Gastrocnemius medialis (tissue), 4 donors: ENCODE results near the gene HECTD4. TPM values are rescaled to one million over a fixed set of nuclear protein-coding genes. Genes with fewer than 3 reads are reported as not detected.
"Not testable (repeated sequence)": the region's sequence is repeated elsewhere in the genome, so short reads cannot be mapped to it uniquely, and the experiment has no call there.

Source experiments
- ATAC-seq, 2 donors: fragments of 150-250 bp; one replicate each; pipeline ENCODE4 v1.9.1; 2016
- DNase-seq, 2 donors: peaks; one replicate each; pipeline ENCODE4 v3.0.0-alpha.2; 2019
- H3K27ac ChIP-seq, 4 donors: fragments of 200-600 bp; sonication (generic); 1 replicate in 1 of 4; 2 replicates in 3 of 4; pipeline ENCODE4 v1.5.1; 2016 to 2018; ENCODE audit warnings: mild to moderate bottlenecking in 2 of 4, moderate library complexity in 1 of 4
- H3K27me3 ChIP-seq, 3 donors: fragments of 200-600 bp; sonication (generic) in 2 of 3; 1 replicate in 1 of 3; 2 replicates in 2 of 3; pipeline versions ENCODE4 v1.5.1 to v1.6.0; 2016 to 2019; ENCODE audit warnings: mild to moderate bottlenecking in 1 of 3, moderate library complexity in 1 of 3
- H3K36me3 ChIP-seq, 2 donors: fragments of 200-600 bp; sonication (generic) in 1 of 2; one replicate each; pipeline ENCODE4 v1.5.1; 2017 to 2018
- H3K4me1 ChIP-seq, 2 donors: fragments of 200-600 bp; sonication (generic) in 1 of 2; one replicate each; pipeline ENCODE4 v1.5.1; 2016 to 2017; ENCODE audit warnings: mild to moderate bottlenecking in 2 of 2
- H3K4me3 ChIP-seq, 4 donors: fragments of 200-600 bp; sonication (generic) in 3 of 4; 1 replicate in 1 of 4; 2 replicates in 3 of 4; pipeline ENCODE4 v1.5.1; 2016 to 2019; ENCODE audit warnings: mild to moderate bottlenecking in 2 of 4
- H3K9me3 ChIP-seq, 3 donors: fragments of 200-600 bp; sonication (generic) in 2 of 3; 1 replicate in 1 of 3; 2 replicates in 2 of 3; pipeline ENCODE4 v1.5.1; 2016 to 2019
- POLR2A ChIP-seq, 2 donors: fragments of 450-650 bp; IDR thresholded peaks; one replicate each; pipeline ENCODE4 v1.6.1; 2017; ENCODE audit warnings: antibody characterized with exemption in 2 of 2, mild to moderate bottlenecking in 2 of 2, moderate library complexity in 2 of 2
- in situ Hi-C, 4 donors: fragments of 200-750 bp; cut with MboI; loops; one replicate each; pipeline versions ENCODE4 v1.15.0 to v1.8.0; 2017; ENCODE audit warnings: low sequenced_read_pairs in 4 of 4
- intact Hi-C: fragments of 100-400 bp; cut with DNase I; formaldehyde crosslinking; loops from one replicate; pipeline ENCODE4 v1.15.1; 2023; ENCODE audit warnings: low total_unique reads
- total RNA-seq, 4 donors: library from RNA; depleted of rRNA; stranded (reverse); fragments of >200 nt; gene quantifications; one replicate each; pipeline versions ENCODE4 v1.1.0 to v1.2.3, GENCODE V29; 2016
- TF ChIP-seq, protein P1 (sequence below), 5 experiments: fragments of 450-650 bp in 3 of 5; fragments of 200-600 bp in 2 of 5; sonication (generic) in 2 of 5; IDR thresholded peaks in 4 of 5; conservative IDR thresholded peaks in 1 of 5; 1 replicate in 4 of 5; 2 replicates in 1 of 5; pipeline ENCODE4 v1.5.1; 2016 to 2019; ENCODE audit warnings: antibody characterized with exemption in 5 of 5, mild to moderate bottlenecking in 3 of 5, moderate library complexity in 3 of 5

HECTD4 gene
- total RNA-seq, 4 donors from 2014 or later = 12.9 to 23.3 (median 16.8) TPM

DNA sequence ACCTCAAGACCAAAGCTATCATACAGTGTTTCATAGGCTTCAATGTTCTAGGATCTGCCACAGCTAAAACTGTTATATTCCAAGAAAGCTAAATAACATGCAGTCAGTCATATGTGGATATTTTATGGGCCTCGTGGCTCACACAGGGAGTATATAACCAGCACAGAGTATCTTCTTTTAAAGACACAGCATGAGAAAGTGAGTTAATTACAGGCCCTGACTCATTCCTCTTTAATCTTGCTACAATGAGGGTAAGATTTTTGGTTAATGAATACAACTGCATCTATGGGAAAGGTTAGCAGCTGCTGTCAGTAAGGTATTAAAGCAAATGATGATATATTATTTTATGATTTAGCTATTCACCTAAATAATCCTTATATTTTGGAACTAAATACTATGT is 145.8 kb downstream of the HECTD4 start:
- DNase-seq = no peak
- Histone ChIP-seq H3K4me1 (no peaks in the 10 kb centered on the region), H3K27me3 (no peaks in the 10 kb centered on the region), H3K36me3 (peaks cover 0 to 91% of the 10 kb centered on the region in 2 donors), H3K9me3 (no peaks in the 10 kb centered on the region), H3K27ac (no peak overlapping the region), H3K4me3 (no peak overlapping the region)
- TF ChIP-seq, protein P1, sequence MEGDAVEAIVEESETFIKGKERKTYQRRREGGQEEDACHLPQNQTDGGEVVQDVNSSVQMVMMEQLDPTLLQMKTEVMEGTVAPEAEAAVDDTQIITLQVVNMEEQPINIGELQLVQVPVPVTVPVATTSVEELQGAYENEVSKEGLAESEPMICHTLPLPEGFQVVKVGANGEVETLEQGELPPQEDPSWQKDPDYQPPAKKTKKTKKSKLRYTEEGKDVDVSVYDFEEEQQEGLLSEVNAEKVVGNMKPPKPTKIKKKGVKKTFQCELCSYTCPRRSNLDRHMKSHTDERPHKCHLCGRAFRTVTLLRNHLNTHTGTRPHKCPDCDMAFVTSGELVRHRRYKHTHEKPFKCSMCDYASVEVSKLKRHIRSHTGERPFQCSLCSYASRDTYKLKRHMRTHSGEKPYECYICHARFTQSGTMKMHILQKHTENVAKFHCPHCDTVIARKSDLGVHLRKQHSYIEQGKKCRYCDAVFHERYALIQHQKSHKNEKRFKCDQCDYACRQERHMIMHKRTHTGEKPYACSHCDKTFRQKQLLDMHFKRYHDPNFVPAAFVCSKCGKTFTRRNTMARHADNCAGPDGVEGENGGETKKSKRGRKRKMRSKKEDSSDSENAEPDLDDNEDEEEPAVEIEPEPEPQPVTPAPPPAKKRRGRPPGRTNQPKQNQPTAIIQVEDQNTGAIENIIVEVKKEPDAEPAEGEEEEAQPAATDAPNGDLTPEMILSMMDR (IDR thresholded peaks at IDR 0.05 in 4 of 5, conservative IDR thresholded peaks at IDR 0.05 in 1 of 5) = no peak
- no peak for TF ChIP-seq POLR2A (IDR thresholded peaks at IDR 0.05)
- intact Hi-C loops (no loop called here), in situ Hi-C loops (loop anchor here in 1 of 4 donors (25.0 kb wide), 1 partner anchor 174 kb away; no protein-coding TSS in a partner anchor)
- no peak for ATAC-seq

DNA sequence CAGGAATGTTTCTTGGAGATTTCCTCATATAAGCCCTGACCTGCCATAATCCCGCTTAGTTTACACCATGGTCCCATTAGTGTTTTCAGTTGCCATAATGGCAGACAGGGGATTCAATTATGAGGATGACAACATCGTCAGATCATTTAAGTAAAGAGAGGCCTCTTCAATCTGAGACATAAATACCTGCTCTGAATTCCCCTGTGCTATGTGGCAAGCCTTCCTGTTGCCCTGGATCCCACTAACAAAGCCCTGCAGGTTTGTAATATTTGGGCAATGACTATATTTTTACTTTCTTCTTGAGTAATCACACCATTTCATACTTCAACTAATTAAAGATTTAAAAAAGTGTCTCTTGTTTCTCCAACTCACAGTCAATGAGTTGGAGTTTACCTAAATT is 147.9 kb downstream of the HECTD4 start:
- Histone ChIP-seq H3K4me3 (no peak overlapping the region), H3K36me3 (peaks cover 3 to 91% of the 10 kb centered on the region in 2 donors), H3K27ac (no peak overlapping the region), H3K27me3 (no peaks in the 10 kb centered on the region), H3K4me1 (no peaks in the 10 kb centered on the region), H3K9me3 (no peaks in the 10 kb centered on the region)
- intact Hi-C loops (no loop called here), in situ Hi-C loops (loop anchor here in 1 of 4 donors (25.0 kb wide), 1 partner anchor 172 kb away; no protein-coding TSS in a partner anchor)
- ATAC-seq (no peak), DNase-seq (no peak)
- no peak for TF ChIP-seq POLR2A (IDR thresholded peaks at IDR 0.05)
- TF ChIP-seq, protein P1 (IDR thresholded peaks at IDR 0.05 in 4 of 5, conservative IDR thresholded peaks at IDR 0.05 in 1 of 5) = no peak

DNA sequence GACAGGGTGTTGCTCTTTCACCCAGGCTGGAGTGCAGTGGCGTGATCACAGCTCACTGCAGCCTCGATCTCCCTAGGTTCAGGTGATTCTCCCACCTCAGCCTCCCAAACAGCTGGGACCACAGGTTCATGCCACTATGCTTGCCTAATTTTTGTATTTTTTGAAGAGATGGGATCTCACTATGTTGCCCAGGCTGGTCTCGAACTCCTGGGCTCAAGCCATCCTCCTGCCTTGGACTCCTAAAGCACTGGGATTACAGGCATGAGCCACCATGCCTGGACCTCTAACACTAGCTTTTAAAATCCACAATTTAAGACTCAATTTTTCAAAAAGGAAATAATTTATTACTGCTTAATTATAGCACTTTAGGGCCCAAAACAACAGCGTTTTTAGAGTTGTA is 149.0 kb downstream of the HECTD4 start:
- Histone ChIP-seq H3K9me3 (no peaks in the 10 kb centered on the region), H3K27ac (no peak overlapping the region), H3K4me3 (no peak overlapping the region), H3K4me1 (no peaks in the 10 kb centered on the region), H3K27me3 (no peaks in the 10 kb centered on the region), H3K36me3 (peaks cover 3 to 87% of the 10 kb centered on the region in 2 donors)
- no peak for ATAC-seq
- no peak for DNase-seq
- in situ Hi-C loops (loop anchor here in 1 of 4 donors (25.0 kb wide), 1 partner anchor 171 kb away; no protein-coding TSS in a partner anchor), intact Hi-C loops (no loop called here)
- TF ChIP-seq, protein P1 (IDR thresholded peaks at IDR 0.05 in 4 of 5, conservative IDR thresholded peaks at IDR 0.05 in 1 of 5) = no peak
- TF ChIP-seq POLR2A (IDR thresholded peaks at IDR 0.05) = no peak

DNA sequence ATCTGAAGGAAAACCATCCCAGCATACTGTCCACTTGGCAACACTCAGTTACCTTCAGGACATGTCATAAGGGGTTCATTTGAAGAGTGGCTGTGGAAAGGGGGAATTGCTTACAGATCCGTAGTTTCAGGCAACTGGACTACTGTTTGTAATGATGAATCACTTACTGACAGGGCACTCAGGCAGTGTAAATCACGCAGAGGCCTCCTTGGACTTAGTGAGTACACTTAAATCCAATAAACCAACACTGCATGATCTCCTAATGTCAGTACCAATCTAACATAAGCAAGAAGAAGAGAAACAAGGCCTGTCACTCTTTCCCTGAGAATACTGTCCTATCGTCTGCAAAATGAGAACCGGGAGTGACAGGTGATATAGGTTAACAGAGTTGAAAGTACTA is 152.1 kb downstream of the HECTD4 start:
- intact Hi-C loops (no loop called here), in situ Hi-C loops (loop anchor here in 1 of 4 donors (25.0 kb wide), 1 partner anchor 168 kb away; no protein-coding TSS in a partner anchor)
- H3K27ac ChIP-seq = no peak overlapping the region
- H3K27me3 ChIP-seq = no peaks in the 10 kb centered on the region
- no peaks in the 10 kb centered on the region for H3K9me3 ChIP-seq
- no peak overlapping the region for H3K4me3 ChIP-seq
- H3K4me1 ChIP-seq = no peaks in the 10 kb centered on the region
- peaks cover 5 to 84% of the 10 kb centered on the region in 2 donors for H3K36me3 ChIP-seq
- TF ChIP-seq POLR2A (IDR thresholded peaks at IDR 0.05) = no peak
- TF ChIP-seq, protein P1 (IDR thresholded peaks at IDR 0.05 in 4 of 5, conservative IDR thresholded peaks at IDR 0.05 in 1 of 5) = no peak
- ATAC-seq = no peak
- DNase-seq = no peak

DNA sequence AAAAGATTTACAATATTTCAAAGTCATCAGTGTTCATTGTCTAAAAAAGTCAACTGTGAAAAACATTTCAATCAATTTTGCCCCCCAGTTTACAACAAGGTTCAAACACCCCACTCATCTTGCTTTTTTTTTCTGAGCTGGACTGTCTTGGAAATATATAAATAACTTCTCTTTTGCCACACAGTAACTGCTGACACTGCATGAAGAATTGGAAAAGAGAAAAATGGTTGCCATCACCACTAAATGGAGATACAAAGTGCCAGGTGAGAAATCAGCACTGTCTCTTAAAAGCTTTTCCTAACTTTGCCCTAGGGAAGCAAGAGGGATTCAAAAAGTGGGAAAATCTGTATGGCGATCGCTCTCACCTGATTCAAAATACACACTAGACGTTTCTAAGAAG is 155.5 kb downstream of the HECTD4 start:
- Histone ChIP-seq H3K27ac (no peak overlapping the region), H3K9me3 (no peaks in the 10 kb centered on the region), H3K27me3 (no peaks in the 10 kb centered on the region), H3K4me3 (no peak overlapping the region), H3K36me3 (peaks cover 5 to 64% of the 10 kb centered on the region in 2 donors), H3K4me1 (no peaks in the 10 kb centered on the region)
- intact Hi-C loops (no loop called here), in situ Hi-C loops (loop anchor here in 2 of 4 donors (10.0 to 25.0 kb wide), 2 partner anchors 152 to 164 kb away; no protein-coding TSS in a partner anchor)
- DNase-seq (no peak), ATAC-seq (no peak)
- TF ChIP-seq, protein P1 (IDR thresholded peaks at IDR 0.05 in 4 of 5, conservative IDR thresholded peaks at IDR 0.05 in 1 of 5) = no peak
- no peak for TF ChIP-seq POLR2A (IDR thresholded peaks at IDR 0.05)

DNA sequence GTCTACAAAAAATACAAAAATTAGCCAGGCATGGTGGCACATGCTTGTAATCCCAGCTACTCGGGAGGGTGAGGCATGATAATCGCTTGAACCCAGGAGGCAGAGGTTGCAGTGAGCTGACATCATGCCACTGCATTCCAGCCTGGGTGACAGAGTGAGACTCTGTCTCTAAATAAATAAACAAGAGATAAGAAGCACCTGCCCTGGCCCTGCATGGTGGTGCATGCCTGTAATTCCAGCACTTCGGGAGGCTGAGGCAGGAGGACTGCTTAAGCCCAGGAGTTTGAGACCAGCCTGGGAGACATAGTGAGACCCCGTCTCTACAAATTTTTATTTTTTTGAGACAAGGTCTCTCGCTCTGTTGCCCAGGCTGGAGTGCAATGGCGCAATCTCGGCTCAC is 161.6 kb downstream of the HECTD4 start:
- intact Hi-C loops = not testable (repeated sequence)
- in situ Hi-C loops = loop anchor here in 2 of 4 donors (10.0 to 25.0 kb wide), 2 partner anchors 146 to 167 kb away; partner anchors contain the start of gene HECTD4 (in 1 of the 2)
- H3K36me3 ChIP-seq = peaks cover 0 to 50% of the 10 kb centered on the region in 2 donors

More for the DNA sequence above, 161.6 kb downstream of the HECTD4 start:
- H3K4me1 ChIP-seq, H3K27me3 ChIP-seq, H3K27ac ChIP-seq, DNase-seq, ATAC-seq, H3K4me3 ChIP-seq, H3K9me3 ChIP-seq: not testable (repeated sequence)
